Activated CD4-positive, alpha-beta T cell treated with anti-CD3 and anti-CD28 coated beads for 1 hour (primary cell): ENCODE results near the gene ZNF141.
"Not testable (repeated sequence)": the region's sequence is repeated elsewhere in the genome, so short reads cannot be mapped to it uniquely, and the experiment has no call there.

Source experiments
- DNase-seq: peaks from one replicate; pipeline ENCODE4 v3.0.0-alpha.2; 2020

ZNF141 gene

GRCh38 chr4:337143-337931, at the start of gene ZNF141:
ZNF141 (plus strand) TSS chr4:337814; CDS start chr4:337984, 170 bp downstream.
- DNase-seq, result peak; percentile 82

GRCh38 chr4:288891-289290, 48.7 kb upstream of the ZNF141 start:
- DNase-seq, result no peak

DNA sequence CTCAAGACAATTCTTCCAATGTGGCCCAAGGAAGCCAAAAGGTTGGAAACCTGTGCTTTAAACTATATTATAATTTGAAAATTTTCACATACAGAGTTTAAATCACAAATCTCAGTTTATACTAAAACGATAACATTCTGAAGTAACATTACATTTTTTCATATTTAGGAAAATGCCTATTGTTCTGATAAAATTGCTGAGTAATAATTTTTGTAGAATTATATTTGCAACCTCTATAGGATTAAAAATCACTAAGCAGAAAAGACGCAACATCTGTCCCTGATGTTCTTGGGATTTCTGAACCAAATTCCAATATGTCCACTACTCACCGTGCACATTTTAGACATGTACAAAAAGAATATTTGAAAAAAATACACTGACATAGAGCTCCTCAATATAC, 42.9 kb upstream of the ZNF141 start:
- no peak for DNase-seq

- DNase-seq, result no peak
These were observed 35.2 kb upstream of the ZNF141 start for GRCh38 chr4:302381-302780.

DNA sequence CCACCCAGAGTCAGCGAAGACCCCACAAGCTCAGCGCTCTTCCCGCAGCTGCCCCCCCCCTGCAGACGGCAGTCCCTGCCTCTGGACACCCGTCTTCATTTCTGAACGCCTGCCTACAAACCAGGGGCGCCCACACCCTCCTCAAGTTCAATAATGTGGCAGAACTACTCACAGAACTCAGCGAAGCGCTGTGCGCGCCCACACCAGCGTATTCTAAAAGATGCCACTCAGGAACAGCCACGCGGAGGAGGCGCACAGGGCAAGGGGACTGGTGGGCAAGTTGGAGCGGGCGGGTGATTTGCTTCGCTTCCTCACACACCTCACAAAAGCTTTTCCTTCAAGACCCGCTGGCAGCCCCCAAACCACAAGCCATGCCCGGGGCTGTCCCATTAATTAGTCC, 33.1 kb upstream of the ZNF141 start:
- DNase-seq, result not testable (repeated sequence)

- DNase-seq, result no peak
These were observed 32.5 kb upstream of the ZNF141 start, which contains the start of gene ZNF732 for GRCh38 chr4:304969-305680. ZNF732 (minus strand) TSS chr4:305474; CDS start chr4:305310, 164 bp downstream.

GRCh38 chr4:306551-306961, 31.1 kb upstream of the ZNF141 start:
- DNase-seq, result no peak

DNA sequence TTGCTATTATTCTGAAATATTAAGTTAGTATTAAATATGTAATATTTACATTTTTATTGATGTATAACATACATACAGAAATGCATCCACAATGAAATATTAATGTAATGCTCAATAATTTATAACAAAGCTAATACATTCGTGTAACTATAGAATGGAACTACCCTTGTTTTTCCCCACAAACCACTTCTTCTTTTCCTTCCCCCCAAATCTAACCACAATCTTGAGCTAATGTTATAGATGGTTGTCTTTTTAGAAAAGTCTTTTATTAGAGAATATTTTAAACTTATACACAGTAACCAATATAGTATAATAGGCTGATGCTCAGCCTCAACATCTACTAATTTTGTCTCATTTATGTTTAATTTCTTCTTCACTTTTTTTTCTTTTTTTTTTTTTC, 27.8 kb upstream of the ZNF141 start:
- no peak for DNase-seq

DNA sequence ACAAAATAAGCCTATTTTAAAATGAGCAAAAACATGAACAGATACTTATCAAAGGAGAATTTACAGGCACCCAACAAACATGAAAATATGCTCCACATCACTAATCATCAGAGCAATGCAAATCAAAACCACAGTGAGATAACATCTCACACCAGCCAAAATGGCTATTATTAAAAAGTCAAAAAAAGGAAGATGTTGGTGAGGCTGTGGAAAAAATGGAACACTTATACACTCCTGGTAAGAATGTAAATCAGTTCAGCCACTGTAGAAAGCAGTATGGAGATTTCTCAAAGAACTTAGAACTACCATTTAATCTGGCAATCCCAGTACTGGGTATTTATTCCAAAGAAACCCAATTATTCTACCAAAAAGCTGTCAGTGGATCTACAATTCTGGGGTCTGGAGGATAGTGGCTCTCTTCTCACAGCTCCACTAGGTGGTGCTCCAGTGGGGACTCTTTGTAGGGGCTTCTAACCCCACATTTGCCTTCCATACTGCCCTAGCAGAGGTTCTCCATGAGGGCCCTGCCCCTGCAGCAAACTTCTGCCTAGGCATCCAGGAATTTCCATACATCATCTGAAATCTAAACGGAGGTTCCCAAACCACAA, 23.2 kb upstream of the ZNF141 start:
- no peak for DNase-seq

DNA sequence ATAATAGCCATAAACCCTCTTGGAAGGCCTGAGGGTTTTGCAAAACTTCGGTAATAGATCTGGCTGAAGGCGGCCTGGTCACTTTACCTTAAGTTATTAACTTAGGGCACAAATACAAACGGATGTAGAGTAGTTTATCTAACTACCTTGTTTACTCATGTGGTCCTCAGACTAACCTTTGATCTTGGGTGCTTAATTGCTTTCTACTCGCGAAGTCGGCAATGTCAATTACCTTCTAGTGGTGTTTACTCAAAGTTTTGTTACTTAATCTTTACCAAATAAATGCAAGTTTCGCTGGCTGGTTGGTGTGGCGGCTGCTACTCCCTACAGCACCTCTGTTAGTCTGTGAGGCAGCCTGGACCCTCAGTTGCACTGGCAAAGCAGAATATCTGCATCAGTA, 8.9 kb upstream of the ZNF141 start:
- no peak for DNase-seq

DNA sequence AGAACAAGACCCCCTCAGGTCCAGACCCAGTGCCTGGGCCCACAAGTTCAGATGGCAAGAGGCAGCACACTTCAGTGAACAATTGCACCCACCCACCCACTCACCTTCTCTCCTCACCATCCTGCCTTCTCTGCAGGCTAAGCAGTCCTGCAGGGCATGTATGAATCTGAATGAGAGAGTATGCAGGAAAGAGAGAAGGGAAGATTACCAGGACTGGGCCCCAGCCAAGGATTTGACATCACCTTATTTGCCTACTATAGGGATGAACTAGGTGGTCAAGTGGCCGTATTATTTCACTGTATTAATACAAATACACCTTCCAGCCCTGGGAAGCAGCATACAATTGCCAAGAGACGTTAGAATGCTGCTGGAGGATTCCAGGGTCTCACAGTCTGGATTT, 2.1 kb upstream of the ZNF141 start:
- DNase-seq, result no peak

GRCh38 chr4:336099-336892, 1.3 kb upstream of the ZNF141 start:
- DNase-seq, result no peak

DNA sequence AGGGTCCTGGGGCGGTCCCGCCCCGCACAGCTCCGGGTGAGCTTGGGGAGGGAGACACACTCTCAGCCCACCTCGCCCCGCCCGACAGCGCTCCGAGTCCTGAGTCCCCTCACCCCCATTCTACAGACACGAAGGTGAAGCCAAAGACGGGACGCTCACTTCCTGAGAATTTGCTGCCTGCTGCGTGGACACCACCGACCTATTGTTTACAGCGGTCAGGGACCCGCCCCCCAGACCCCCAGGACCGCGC, 796 bp upstream of the ZNF141 start:
- DNase-seq, result no peak

- peak; percentile 30 for DNase-seq
These were observed 531 bp downstream of the ZNF141 start for GRCh38 chr4:337932-338758.

DNA sequence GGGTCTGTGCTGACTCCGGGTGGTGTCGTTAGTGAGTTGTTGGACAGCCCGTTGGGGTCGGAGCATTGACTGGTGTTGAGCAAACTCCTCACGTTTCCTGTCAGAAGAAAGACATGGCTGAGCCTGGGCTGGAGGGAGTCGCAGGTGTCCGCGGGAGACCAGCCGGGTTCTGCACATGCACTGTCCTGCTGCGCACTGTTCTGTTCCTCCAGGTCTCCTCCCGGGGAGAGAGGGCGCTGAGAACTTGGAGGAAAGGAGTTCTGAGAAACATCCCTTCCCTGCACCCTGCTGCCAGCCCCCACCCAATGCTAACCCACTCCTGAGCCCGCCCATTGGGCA, 1.1 kb downstream of the ZNF141 start:
- DNase-seq, result no peak

GRCh38 chr4:340011-340410, 2.4 kb downstream of the ZNF141 start:
- DNase-seq, result no peak

DNA sequence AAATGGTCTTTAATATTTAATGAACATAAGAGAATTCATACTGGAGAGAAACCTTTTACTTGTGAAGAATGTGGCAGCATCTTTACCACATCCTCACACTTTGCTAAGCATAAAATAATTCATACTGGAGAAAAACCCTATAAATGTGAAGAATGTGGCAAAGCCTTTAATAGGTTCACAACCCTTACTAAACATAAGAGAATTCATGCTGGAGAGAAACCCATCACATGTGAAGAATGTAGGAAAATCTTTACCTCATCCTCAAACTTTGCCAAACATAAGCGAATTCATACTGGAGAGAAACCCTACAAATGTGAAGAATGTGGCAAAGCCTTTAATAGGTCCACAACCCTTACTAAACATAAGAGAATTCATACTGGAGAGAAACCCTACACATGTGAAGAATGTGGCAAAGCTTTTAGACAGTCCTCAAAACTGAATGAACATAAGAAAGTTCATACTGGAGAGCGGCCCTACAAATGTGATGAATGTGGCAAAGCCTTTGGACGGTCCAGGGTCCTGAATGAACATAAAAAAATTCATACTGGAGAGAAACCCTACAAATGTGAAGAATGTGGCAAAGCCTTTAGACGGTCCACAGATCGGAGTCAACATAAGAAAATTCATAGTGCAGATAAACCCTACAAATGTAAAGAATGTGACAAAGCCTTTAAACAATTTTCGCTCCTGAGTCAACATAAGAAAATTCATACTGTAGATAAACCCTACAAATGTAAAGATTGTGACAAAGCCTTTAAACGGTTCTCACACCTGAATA, 35.6 kb downstream of the ZNF141 start:
- DNase-seq, result no peak

GRCh38 chr4:374298-375160, 36.9 kb downstream of the ZNF141 start:
- no peak for DNase-seq

GRCh38 chr4:384311-385010, 46.8 kb downstream of the ZNF141 start:
- DNase-seq, result no peak
